Inflammatory macrophage treated with lipopolysaccharide for 1 hour (primary cell): ENCODE measurements around the gene TRIM62.
"Not testable (repeated sequence)": the region's sequence is repeated elsewhere in the genome, so short reads cannot be mapped to it uniquely, and the experiment has no call there.

Experiments used
- DNase-seq, 2 donors: peaks; one replicate each; pipeline ENCODE4 v3.0.0-alpha.2; 2020 to 2022

The TRIM62 gene

GRCh38 chr1:33131191-33131590, 50.7 kb downstream of the TRIM62 start:
- DNase-seq: no peak

DNA sequence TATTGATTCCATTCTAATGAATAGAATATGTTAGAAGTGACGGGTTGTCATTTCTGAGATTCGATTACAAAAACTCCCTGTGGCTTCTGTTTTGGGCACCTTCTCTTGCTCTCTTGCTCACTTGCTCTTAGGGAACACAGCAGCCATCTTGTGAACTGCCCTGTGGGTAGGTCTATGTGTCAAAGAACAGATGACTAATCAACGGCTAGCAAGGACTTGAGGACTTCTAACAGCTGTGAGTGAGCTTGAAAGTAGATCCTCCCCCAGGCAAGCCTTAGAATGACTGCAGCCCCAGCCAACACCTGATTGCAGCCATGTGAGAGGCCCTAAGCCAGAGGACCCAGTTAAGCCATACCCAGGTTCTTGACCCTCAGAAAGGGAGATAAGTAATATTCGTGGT, 51.5 kb downstream of the TRIM62 start:
- no peak for DNase-seq

DNA sequence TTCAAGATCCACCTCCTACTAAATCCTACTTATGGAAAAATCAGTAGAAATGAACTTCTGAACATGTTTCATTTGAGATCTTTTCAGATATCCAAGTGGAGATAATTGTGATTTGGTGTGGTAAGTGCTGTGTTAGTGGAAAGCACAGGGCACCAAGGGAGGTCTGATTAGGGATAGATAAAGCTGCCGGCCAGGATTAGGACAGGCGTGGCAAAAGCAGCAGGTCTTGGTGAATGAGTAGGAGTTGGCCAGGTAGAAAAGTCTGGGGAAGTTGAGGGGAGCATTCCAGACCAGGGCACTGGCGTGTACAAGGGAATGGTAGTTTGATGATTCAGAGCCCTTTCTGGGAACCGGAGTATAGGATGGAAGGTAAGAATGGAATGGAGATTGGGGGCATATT, 53.1 kb downstream of the TRIM62 start:
- no peak for DNase-seq

- peak; percentile 100 for DNase-seq
Observed at GRCh38 chr1:33127001-33127823, 54.6 kb downstream of the TRIM62 start.

DNA sequence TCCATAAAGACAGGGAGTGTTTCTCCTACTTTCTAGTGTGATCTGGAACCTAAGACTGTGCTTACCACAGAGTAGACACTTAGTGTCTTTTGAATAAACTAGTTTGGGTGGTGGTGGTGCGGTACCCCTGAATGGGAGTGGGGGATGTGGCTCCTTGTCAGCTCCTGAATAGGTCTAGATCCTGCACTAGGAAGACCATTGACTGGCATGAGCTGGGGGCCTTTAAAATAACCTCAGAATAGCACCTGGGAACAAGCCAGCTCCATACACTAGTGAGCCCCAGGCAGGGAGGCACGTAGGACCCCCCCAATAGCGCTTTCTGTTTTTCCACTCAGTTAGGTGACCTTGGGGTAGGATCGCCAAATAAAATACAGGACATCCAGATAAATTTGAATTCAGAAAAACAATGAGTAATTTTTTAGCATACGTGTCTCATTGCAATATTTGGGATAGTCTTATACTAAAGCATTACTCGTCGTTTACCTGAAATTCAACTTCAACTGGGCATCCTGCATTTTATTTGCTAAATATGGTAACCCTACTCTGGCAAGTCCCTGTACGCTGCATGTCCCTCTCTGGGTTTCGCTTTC, 55.3 kb downstream of the TRIM62 start:
- DNase-seq: no peak

DNA sequence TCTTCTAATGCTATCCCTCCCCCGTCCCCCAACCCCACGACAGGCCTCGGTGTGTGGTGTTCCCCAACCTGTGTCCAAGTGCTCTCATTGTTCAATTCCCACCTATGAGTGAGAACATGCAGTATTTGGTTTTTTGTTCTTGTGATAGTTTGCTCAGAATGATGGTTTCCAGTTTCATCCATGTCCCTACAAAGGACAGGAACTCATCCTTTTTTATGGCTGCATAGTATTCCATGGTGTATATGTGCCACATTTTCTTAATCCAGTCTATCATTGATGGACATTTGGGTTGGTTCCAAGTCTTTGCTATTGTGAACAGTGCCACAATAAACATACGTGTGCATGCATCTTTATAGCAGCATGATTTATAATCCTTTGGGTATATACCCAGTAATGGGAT, 57.2 kb downstream of the TRIM62 start:
- not testable (repeated sequence) for DNase-seq

- DNase-seq: no peak
Observed at GRCh38 chr1:33123266-33123665, 58.6 kb downstream of the TRIM62 start.

DNA sequence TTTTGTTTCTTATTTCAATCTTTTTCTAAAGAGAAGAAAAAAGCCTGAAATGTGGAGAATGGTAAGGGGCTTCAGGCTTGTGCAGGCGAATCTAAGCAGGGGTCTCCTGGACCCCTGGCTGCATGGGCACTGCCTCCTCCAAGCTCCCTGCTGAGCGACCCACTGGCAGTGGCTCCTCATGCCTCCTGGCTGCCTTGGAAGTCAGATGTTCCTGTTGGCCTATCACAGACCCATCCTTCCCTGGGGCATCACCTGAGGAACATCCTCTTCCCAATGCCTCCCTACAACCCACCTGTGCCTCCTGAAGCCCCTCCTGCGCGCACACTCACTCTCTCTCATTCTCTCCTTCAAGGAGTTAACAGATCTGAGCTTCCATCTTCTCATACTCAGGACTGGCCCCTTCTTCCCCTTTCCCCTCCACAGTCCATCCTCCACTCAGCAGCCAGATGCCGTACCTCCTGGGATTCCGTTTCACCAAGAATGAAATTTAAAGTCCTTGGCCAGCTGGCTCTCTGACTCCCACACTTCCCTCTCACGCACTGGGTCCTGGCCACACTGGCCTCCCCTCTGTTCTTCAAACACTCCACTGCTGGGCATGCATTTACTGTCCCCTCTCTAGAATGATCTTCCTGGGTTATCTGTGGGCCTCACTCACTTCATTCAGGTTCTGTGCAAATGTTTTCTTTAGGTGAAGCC, 59.2 kb downstream of the TRIM62 start:
- no peak for DNase-seq

DNA sequence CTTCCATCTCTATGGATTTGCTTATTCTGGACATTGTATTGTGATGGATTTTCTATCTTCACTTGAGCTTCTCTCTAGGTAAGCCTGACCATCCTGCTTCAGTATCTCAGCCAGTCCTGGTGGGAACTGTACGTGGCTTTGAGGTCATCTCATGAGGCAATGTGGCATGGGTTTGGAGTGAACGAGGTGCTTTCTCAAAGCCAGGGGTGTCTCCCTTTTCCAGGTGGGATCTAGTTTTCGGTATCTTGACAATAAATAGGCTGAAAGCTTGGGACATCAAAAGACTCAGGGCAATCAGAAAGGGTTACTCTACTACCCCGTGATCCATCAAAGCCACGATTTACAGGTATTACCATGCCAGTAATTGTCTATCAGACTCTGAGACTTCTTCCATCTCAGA, 60.1 kb downstream of the TRIM62 start:
- DNase-seq: no peak

- DNase-seq: no peak
Observed at GRCh38 chr1:33120436-33121231, 61.2 kb downstream of the TRIM62 start.

DNA sequence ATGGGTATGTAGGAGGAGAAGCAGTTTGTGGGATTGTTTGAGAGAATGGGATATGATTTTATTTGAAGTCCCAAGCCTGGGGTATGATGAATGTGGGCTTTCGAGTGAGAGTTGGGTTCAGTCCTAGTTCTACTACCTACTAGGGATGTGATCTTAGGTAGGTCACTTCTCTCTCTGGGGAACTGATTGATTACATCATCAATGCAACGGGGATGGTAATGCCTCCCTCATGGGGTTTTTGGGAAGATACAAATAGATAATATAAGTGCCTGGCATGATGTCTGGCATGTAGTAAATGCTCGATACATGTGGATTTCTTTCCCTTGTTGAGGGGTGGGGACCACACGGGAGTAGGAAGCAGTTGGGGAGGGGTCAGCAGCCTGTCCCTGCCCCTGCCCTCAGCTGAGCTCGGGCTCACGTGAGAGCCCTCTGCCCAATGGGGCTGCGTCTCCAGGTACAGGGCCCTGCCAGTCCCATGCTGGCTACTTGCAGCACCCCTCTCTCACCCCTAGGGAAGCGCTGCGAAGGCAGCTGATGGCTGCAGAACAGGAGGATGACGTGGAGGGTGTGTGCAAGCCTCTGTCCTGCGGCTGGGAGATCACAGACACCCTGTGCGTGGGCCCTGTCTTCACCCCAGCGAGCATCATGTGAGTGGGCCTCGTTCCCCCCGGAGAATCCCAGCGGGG, 62.2 kb downstream of the TRIM62 start:
- no peak for DNase-seq

DNA sequence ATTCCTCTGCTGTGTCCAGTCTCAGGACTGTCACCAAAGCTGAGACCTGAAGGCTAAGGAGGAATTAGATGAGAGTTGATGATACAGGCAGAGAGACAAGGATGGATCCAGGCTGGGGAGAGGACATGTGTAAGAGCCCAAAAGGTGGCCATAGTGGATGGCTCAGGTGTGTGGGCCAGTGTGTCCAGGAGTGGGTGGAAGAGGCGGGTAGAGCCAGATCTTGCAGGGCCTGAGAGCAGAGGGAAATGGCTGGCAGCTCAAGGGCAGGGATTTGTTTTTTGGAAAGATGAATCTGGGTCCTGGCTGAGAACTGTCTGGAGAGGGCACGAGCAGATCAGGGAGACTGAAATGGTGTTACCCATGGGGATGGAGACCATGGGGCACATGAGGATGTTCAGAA, 62.8 kb downstream of the TRIM62 start:
- DNase-seq: no peak

DNA sequence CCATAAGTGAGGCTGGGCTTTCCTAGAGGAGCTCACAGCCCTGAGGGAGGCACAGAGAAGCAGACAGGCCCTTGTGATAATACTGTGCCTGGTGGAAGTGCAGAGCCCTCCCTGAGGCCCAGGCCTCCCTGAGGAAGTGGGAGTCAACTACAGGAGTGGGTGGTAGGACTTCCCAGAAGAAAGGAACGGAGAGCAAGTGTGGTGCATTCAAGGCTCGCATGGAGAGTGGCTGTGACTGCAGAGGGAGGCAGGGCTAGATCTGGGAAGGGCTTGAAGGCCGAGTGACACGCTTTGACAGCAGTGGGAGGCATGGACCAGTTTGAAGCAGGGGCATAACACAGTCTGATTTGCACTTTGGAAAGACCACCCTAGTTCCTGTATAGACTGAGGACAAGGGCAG, 63.6 kb downstream of the TRIM62 start:
- peak; percentile 12 to 29 for DNase-seq

GRCh38 chr1:33117440-33118085, 64.3 kb downstream of the TRIM62 start:
- DNase-seq: no peak

DNA sequence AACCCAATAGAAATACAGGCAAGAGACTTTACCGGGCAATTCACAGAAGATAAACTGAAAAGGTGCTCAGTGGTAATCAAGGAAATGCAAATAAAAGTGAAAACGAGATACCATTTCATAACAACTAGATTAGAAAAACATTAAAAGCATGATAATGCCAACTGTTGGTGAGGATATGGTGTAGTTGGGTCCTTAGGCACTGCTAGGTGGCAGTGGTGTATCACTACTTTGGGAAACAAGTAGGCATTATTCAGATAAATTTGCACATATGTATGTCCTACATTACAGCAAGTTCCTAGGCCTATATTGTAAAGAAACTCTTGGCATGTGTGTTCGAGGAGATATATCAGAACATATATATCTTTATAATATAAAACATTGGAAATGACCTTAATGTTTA, 69.9 kb downstream of the TRIM62 start:
- DNase-seq: peak in 1 of 2 donors; percentile 20

- no peak for DNase-seq
Observed at GRCh38 chr1:33110477-33110876, 71.4 kb downstream of the TRIM62 start.

- DNase-seq: not testable (repeated sequence)
Observed at GRCh38 chr1:33100119-33100415, 81.8 kb downstream of the TRIM62 start.

GRCh38 chr1:33099290-33100118, 82.3 kb downstream of the TRIM62 start:
- DNase-seq: peak; percentile 16 to 17

DNA sequence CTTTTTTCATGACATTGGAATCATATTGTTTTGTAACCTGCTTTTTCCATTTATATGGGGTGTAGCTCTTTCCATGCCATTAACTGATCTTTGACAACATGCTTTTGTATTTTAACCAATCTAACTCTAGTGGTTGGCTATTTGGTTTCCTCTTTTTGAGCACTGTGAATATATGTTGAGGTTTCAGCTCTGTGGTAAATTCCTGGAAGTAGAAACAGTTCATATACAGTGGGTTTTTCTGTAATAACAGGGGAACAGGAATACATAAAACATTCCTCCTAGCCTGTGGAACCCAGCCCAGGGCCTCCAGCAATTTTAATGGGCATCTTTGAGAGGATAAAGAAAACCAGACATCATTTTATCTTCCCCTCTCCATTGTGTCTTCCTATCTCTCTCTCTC, 83.5 kb downstream of the TRIM62 start:
- peak in 1 of 2 donors; percentile 23 for DNase-seq

- no peak for DNase-seq
Observed at GRCh38 chr1:33097762-33098161, 84.1 kb downstream of the TRIM62 start.

DNA sequence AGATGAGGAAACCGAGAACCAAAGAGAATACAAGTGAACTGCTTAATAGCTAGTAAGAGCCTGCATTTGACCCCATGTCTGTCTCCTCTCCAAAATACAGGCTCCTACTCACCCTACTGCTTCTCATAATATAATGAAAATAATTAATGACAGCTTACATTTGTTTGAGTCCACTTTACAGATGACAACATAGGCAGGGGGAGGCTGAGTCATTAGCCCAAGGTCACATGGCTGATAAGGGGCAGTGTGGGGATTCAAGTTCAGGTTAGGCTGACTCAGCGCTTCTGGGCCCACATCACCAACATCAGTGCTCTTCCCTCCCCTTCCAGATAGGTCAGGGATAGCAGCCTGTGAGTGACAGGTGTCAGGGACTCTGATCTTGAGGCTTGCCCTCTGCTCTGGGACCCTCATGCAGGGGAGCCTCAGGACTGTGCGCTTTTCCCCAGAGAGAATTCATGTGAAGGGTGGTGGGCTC, 84.7 kb downstream of the TRIM62 start:
- no peak for DNase-seq
